Fibroblast of lung (primary cell): ENCODE measurements around the gene BCL3. TPM values are rescaled to one million over a fixed set of nuclear protein-coding genes. Genes with fewer than 3 reads are reported as not detected.

Experiments used
- DNase-seq, 2 donors: peaks; one replicate each; pipeline versions ENCODE4 v3.0.0 to v3.0.0-alpha.2; 2010; ENCODE audit warnings: low read depth in 2 of 2
- H2AFZ ChIP-seq: 2 replicates; pipeline ENCODE4 v1.5.1; 2012; ENCODE audit warnings: low read length, control low read depth, inconsistent platforms
- H3K27ac ChIP-seq: 2 replicates; pipeline ENCODE4 v1.5.1; 2011; ENCODE audit warnings: low read length, control low read depth; ENCODE audit not compliant: insufficient read depth
- H3K27me3 ChIP-seq: 2 replicates; pipeline ENCODE4 v1.5.1; 2011; ENCODE audit warnings: mild to moderate bottlenecking, low read length; ENCODE audit not compliant: control insufficient read depth, insufficient read depth
- H3K36me3 ChIP-seq: 2 replicates; pipeline ENCODE4 v1.5.1; 2011; ENCODE audit warnings: low read length; ENCODE audit not compliant: control insufficient read depth, insufficient read depth
- H3K4me1 ChIP-seq: 2 replicates; pipeline ENCODE4 v1.5.1; 2011; ENCODE audit warnings: low read length; ENCODE audit not compliant: control insufficient read depth, insufficient read depth; ENCODE audit errors: extremely low read depth
- H3K4me2 ChIP-seq: 2 replicates; pipeline ENCODE4 v1.5.1; 2011; ENCODE audit warnings: low read length, control low read depth; ENCODE audit not compliant: insufficient read depth; ENCODE audit errors: extremely low read depth
- H3K4me3 ChIP-seq, 4 experiments: fragments of 200-600 bp in 1 of 4; sonication (generic) in 1 of 4; replicated peaks in 1 of 4; 2 replicates each; pipeline ENCODE4 v1.5.1; 2011 to 2016; ENCODE audit warnings: low read length in 4 of 4, low read depth in 3 of 4, mild to moderate bottlenecking in 3 of 4, control low read depth in 2 of 4, inconsistent platforms in 1 of 4, mixed read lengths in 1 of 4; ENCODE audit not compliant: insufficient read depth in 1 of 4; ENCODE audit errors: control extremely low read depth in 1 of 4
- H3K79me2 ChIP-seq: 2 replicates; pipeline ENCODE4 v1.5.1; 2012; ENCODE audit warnings: mild to moderate bottlenecking, low read length, inconsistent platforms; ENCODE audit not compliant: control insufficient read depth, insufficient read depth
- H3K9ac ChIP-seq: 2 replicates; pipeline ENCODE4 v1.5.1; 2011; ENCODE audit warnings: mild to moderate bottlenecking, low read length, control low read depth; ENCODE audit not compliant: insufficient read depth
- H3K9me3 ChIP-seq: 2 replicates; pipeline ENCODE4 v1.5.1; 2012; ENCODE audit warnings: low read depth, low read length; ENCODE audit not compliant: control insufficient read depth, insufficient read depth
- H4K20me1 ChIP-seq: 2 replicates; pipeline ENCODE4 v1.5.1; 2011; ENCODE audit warnings: low read length; ENCODE audit not compliant: control insufficient read depth, insufficient read depth; ENCODE audit errors: extremely low read depth
- CTCF ChIP-seq, 2 donors: IDR thresholded peaks in 1 of 2; conservative IDR thresholded peaks in 1 of 2; 1 replicate in 1 of 2; 2 replicates in 1 of 2; pipeline ENCODE4 v1.5.1; 2011 to 2012; ENCODE audit warnings: low read length in 2 of 2, control low read depth in 1 of 2, inconsistent platforms in 1 of 2, low read depth in 1 of 2, mild to moderate bottlenecking in 1 of 2
- EZH2 ChIP-seq: IDR thresholded peaks from 2 replicates; pipeline ENCODE4 v1.5.1; 2012; ENCODE audit warnings: low read length, control low read depth, mild to moderate bottlenecking; ENCODE audit errors: missing control alignments
- polyA plus RNA-seq, 2 donors: library from polyadenylated mRNA; depleted of rRNA in 1 of 2; stranded (reverse) in 1 of 2; unstranded in 1 of 2; fragments of >200 nt; gene quantifications; 2 replicates each; pipeline ENCODE4 v1.2.1, GENCODE V29; 2011 to 2012; ENCODE audit warnings: missing spikeins in 1 of 2
- total RNA-seq: library from RNA; depleted of rRNA; stranded (reverse); fragments of >200 nt; gene quantifications from 2 replicates; pipeline ENCODE4 v1.2.1, GENCODE V29; 2014

The BCL3 gene
- total and polyA plus RNA-seq, 2 donors (not counting 1 experiment from before 2014, with no cell fraction given), result 6.8 to 20.6 TPM

- H3K27me3 ChIP-seq, result no peaks in the 10 kb centered on the region
- peak in 1 of 2 donors; percentile 66 for DNase-seq
- H3K9me3 ChIP-seq, result no peaks in the 10 kb centered on the region
- TF ChIP-seq EZH2, result no peak
- H3K4me2 ChIP-seq, result peak overlapping the region; percentile 18
- H2AFZ ChIP-seq, result no peak overlapping the region
- no peaks in the 10 kb centered on the region for H3K79me2 ChIP-seq
- H3K27ac ChIP-seq, result peak overlapping the region; percentile 70
- H3K4me3 ChIP-seq, result no peak overlapping the region
- no peak overlapping the region for H3K9ac ChIP-seq
- peaks cover 25% of the 10 kb centered on the region for H3K4me1 ChIP-seq
- no peaks in the 10 kb centered on the region for H4K20me1 ChIP-seq
- no peaks in the 10 kb centered on the region for H3K36me3 ChIP-seq
These were observed 6.0 kb upstream of the BCL3 start for GRCh38 chr19:44742330-44743061.

- H3K36me3 ChIP-seq, result no peaks in the 10 kb centered on the region
- no peaks in the 10 kb centered on the region for H4K20me1 ChIP-seq
- peaks cover 11% of the 10 kb centered on the region for H3K79me2 ChIP-seq
- peak overlapping the region; percentile 89 for H3K27ac ChIP-seq
- peak overlapping the region; percentile 47 for H3K9ac ChIP-seq
- H3K9me3 ChIP-seq, result no peaks in the 10 kb centered on the region
- no peak overlapping the region for H2AFZ ChIP-seq
- H3K27me3 ChIP-seq, result no peaks in the 10 kb centered on the region
- peak overlapping the region; percentile 33 for H3K4me2 ChIP-seq
- H3K4me1 ChIP-seq, result peaks cover 26% of the 10 kb centered on the region
- H3K4me3 ChIP-seq, result peak overlapping the region in 1 of 4 experiments; percentile 28
- DNase-seq, result no peak
- no peak for TF ChIP-seq EZH2
- TF ChIP-seq CTCF (conservative IDR thresholded peaks at IDR 0.05 in 1 of 2, IDR thresholded peaks at IDR 0.05 in 1 of 2; ENCODE audit: low read depth in 1 of 2, low read length in 2 of 2), result no peak
These were observed 3.6 kb upstream of the BCL3 start for GRCh38 chr19:44744871-44745332.

- Histone ChIP-seq H2AFZ (no peak overlapping the region), H3K27ac (peak overlapping the region; percentile 89), H3K4me2 (peak overlapping the region; percentile 55), H3K9ac (peak overlapping the region; percentile 47), H3K9me3 (no peaks in the 10 kb centered on the region), H3K36me3 (no peaks in the 10 kb centered on the region), H4K20me1 (no peaks in the 10 kb centered on the region), H3K4me1 (peaks cover 27% of the 10 kb centered on the region), H3K27me3 (no peaks in the 10 kb centered on the region), H3K79me2 (peaks cover 16% of the 10 kb centered on the region), H3K4me3 (peak overlapping the region in 1 of 4 experiments; percentile 28)
- no peak for TF ChIP-seq EZH2
- TF ChIP-seq CTCF (conservative IDR thresholded peaks at IDR 0.05 in 1 of 2, IDR thresholded peaks at IDR 0.05 in 1 of 2; ENCODE audit: low read depth in 1 of 2, low read length in 2 of 2), result no peak
- peak; percentile 81 to 82 for DNase-seq
These were observed 3.1 kb upstream of the BCL3 start for GRCh38 chr19:44745341-44745831.
